Measurements from ENCODE around the gene SEMG2.

SEMG2 gene

GRCh38 chr20:45226287-45226686 is 5.1 kb downstream of the SEMG2 start:
- no peak for DNase-seq
- intact Hi-C loops (cut with DNase I), result no loop called here

- intact Hi-C loops (cut with DNase I), result no loop called here
- no peak for DNase-seq
These were observed 8.3 kb downstream of the SEMG2 start for GRCh38 chr20:45229264-45230056.

- intact Hi-C loops (cut with DNase I), result no loop called here
- no peak for DNase-seq
These were observed 9.5 kb downstream of the SEMG2 start for GRCh38 chr20:45230631-45231030.

GRCh38 chr20:45235995-45236394 is 14.8 kb downstream of the SEMG2 start:
- intact Hi-C loops (cut with DNase I), result no loop called here
- no peak for DNase-seq

GRCh38 chr20:45238139-45238538 is 17.0 kb downstream of the SEMG2 start:
- intact Hi-C loops (cut with DNase I), result no loop called here
- DNase-seq, result no peak

- intact Hi-C loops (cut with DNase I), result no loop called here
- no peak for DNase-seq
These were observed 24.9 kb downstream of the SEMG2 start for GRCh38 chr20:45246109-45246508.

DNA sequence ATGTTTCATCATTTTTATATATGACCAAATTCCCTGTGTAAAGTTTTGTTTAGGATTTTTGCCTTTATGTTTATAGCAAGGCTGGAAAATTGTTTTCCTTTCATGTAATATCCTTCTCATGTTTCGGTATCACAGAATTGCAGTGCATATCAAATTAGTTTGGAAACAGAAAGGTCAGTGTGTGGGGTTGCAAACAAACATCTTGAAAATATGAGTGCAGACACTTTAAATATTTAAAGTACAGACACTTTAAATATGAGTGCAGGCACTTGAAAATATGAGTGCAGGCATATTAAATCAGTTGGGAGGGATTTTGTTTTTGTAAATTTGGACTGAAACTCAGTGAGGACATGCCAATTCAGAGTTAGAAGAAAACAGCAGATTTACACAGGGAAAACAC is 26.7 kb downstream of the SEMG2 start:
- intact Hi-C loops (cut with DNase I), result no loop called here
- no peak for DNase-seq

DNA sequence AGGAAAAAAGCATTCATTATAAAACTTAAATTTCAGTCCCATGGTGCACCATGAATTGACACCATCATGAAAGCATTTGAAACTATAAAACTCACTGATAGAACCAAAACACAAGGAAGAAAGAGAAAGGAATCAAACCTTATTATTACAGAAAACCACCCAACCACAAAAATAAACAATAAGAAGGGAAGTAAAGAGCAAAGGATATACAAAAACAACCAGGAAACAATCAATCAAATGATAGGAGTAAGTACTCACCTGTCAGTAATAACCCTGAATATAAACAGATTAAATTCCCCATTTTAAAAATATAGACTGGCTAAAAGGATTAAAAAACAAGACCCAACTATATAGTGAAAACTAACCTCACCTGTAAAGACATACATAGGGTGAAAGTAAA is 27.4 kb downstream of the SEMG2 start:
- no peak for DNase-seq
- intact Hi-C loops (cut with DNase I), result no loop called here

- DNase-seq, result no peak
- intact Hi-C loops (cut with DNase I), result no loop called here
These were observed 30.8 kb downstream of the SEMG2 start for GRCh38 chr20:45251884-45252560.

DNA sequence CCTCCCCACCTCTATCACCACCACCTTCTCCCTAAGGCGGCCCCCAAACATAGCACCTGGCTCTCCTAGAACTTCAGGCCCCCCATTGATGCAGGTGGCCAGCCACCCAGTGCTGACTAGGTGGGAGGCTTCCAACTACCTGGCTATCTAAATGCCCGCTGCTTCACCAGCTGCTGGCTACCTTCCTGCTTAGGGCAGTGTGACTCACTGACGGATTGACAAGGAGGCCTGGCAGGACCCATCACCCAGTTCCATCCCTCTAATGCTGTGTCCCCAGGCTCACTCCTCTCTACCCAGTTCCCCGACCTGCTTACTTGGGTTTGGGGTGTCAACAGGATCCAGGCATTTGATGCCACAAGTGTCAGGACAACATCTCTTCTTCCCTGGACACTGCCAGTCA is 32.1 kb downstream of the SEMG2 start:
- intact Hi-C loops (cut with DNase I), result no loop called here
- no peak for DNase-seq

GRCh38 chr20:45254383-45255262 is 33.5 kb downstream of the SEMG2 start, which contains the start of gene SLPI:
Gene SLPI, minus strand, starts transcription at chr20:45254564. Its CDS starts 21 bp downstream, at chr20:45254543.
- intact Hi-C loops (cut with DNase I), result no loop called here
- DNase-seq, result peak in 1 of 42 donors; percentile 3

DNA sequence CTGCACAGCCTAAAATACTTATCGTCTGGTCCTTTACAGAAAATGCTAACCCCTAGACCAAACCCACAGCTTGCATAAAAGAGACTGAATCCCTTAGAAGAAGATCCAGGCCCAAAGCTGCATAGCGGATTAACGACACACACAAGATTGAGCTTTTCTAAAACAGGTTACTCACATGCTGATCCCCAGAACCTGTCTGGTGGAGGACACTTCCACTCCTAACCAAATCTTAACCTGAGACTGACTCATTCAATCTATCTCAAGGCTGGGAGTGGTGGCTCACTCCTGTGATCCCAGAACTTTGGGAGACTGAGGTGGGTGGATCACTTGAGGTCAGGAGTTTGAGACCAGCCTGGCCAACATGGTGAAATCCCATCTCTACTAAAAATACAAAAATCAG is 36.0 kb downstream of the SEMG2 start:
- intact Hi-C loops (cut with DNase I), result no loop called here
- no peak for DNase-seq

GRCh38 chr20:45257711-45258110 is 36.5 kb downstream of the SEMG2 start:
- no peak for DNase-seq
- intact Hi-C loops (cut with DNase I), result no loop called here

- no peak for DNase-seq
- intact Hi-C loops (cut with DNase I), result no loop called here
These were observed 37.1 kb downstream of the SEMG2 start for GRCh38 chr20:45258259-45258658.

GRCh38 chr20:45258664-45259063 is 37.5 kb downstream of the SEMG2 start:
- intact Hi-C loops (cut with DNase I), result no loop called here
- no peak for DNase-seq

- intact Hi-C loops (cut with DNase I), result no loop called here
- DNase-seq, result no peak
These were observed 42.5 kb downstream of the SEMG2 start for GRCh38 chr20:45263556-45264266.

- intact Hi-C loops (cut with DNase I), result no loop called here
- no peak for DNase-seq
These were observed 45.8 kb downstream of the SEMG2 start for GRCh38 chr20:45266977-45267376.

DNA sequence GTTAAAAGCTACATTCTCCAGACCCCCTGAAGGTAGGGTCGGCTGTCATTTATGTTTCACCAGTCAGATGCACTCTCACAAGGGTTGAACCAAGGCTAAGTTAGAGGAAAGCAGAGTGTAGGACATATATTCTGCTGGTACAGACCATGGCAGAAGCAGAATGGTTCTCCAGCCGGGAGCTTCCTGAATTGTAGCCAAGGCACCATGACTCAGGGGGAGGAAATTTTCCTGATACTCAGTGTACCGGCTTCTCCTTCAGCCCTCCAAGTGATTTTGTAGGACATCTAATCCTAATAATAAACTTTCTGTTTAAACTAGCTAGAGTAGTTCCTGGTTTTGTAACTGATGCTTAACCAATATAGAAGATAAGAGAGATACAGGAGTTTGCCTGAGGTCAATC is 47.4 kb downstream of the SEMG2 start:
- intact Hi-C loops (cut with DNase I), result no loop called here
- DNase-seq, result peak in 1 of 42 donors; percentile 7

GRCh38 chr20:45269056-45269455 is 47.9 kb downstream of the SEMG2 start:
- DNase-seq, result no peak
- intact Hi-C loops (cut with DNase I), result no loop called here
